ENCODE data around the gene STAT2. TPM values are rescaled to one million over a fixed set of nuclear protein-coding genes. Genes with fewer than 3 reads are reported as not detected.

STAT2 gene
- total and polyA plus RNA-seq, 2 of the 13 experiments (the other 11 are each of a cell fraction or from before 2014, with no cell fraction given) = 43.5 to 84.6 TPM

GRCh38 chr12:56359851-56360767, at the start of gene STAT2 (continued):
- TF ChIP-seq BATF2 (CRISPR knock-in tag; IDR thresholded peaks at IDR 0.05) (no peak), GABPB1 (CRISPR knock-in tag; IDR thresholded peaks at IDR 0.05) (peak; percentile 93), NFKBIZ (CRISPR knock-in tag; IDR thresholded peaks at IDR 0.05) (no peak), NR0B2 (CRISPR knock-in tag; IDR thresholded peaks at IDR 0.05) (0 out of 2 replicates have a peak, but pooled peaks have one; percentile 62), CERS6 (CRISPR knock-in tag; IDR thresholded peaks at IDR 0.05) (no peak), EP300 (IDR thresholded peaks at IDR 0.05; ENCODE audit: low read depth in 2 of 2, low read length in 2 of 2) (peak; percentile 11 to 65; a peak in 2 of 4 replicates), EP300 (CRISPR knock-in tag; IDR thresholded peaks at IDR 0.05; ENCODE audit: borderline replicate concordance) (no peak; the same call in 1 of the 2 replicates), SNAPC2 (CRISPR knock-in tag; IDR thresholded peaks at IDR 0.05) (peak; percentile 75), ETV5 (CRISPR knock-in tag; IDR thresholded peaks at IDR 0.05; ENCODE audit: borderline replicate concordance) (peak; percentile 75), SSRP1 (CRISPR knock-in tag; IDR thresholded peaks at IDR 0.05) (no peak), ZNF768 (CRISPR knock-in tag; IDR thresholded peaks at IDR 0.05) (no peak), ZNF644 (CRISPR knock-in tag; IDR thresholded peaks at IDR 0.05; ENCODE audit: low read depth) (no peak; the same call in 1 of the 2 replicates), SMARCC2 (IDR thresholded peaks at IDR 0.05) (no peak), FOXP1 (IDR thresholded peaks at IDR 0.05) (no peak), FOXP1 (CRISPR knock-in tag; IDR thresholded peaks at IDR 0.05) (no peak), ZBTB38 (CRISPR knock-in tag; IDR thresholded peaks at IDR 0.05) (peak; percentile 12; the same call in 1 of the 2 replicates), GABPA (IDR thresholded peaks at IDR 0.05; ENCODE audit: low read depth, low read length) (peak; percentile 65), GABPA (CRISPR knock-in tag; IDR thresholded peaks at IDR 0.05; ENCODE audit: low read depth) (peak; percentile 88), AGO2 (optimal IDR thresholded peaks at IDR 0.05; ENCODE audit: low read depth, low read length) (peak; percentile 67), RFX1 (IDR thresholded peaks at IDR 0.05) (no peak), ZNF570 (CRISPR knock-in tag; IDR thresholded peaks at IDR 0.05; ENCODE audit: borderline replicate concordance) (no peak)
- TF ChIP-seq, protein P1, sequence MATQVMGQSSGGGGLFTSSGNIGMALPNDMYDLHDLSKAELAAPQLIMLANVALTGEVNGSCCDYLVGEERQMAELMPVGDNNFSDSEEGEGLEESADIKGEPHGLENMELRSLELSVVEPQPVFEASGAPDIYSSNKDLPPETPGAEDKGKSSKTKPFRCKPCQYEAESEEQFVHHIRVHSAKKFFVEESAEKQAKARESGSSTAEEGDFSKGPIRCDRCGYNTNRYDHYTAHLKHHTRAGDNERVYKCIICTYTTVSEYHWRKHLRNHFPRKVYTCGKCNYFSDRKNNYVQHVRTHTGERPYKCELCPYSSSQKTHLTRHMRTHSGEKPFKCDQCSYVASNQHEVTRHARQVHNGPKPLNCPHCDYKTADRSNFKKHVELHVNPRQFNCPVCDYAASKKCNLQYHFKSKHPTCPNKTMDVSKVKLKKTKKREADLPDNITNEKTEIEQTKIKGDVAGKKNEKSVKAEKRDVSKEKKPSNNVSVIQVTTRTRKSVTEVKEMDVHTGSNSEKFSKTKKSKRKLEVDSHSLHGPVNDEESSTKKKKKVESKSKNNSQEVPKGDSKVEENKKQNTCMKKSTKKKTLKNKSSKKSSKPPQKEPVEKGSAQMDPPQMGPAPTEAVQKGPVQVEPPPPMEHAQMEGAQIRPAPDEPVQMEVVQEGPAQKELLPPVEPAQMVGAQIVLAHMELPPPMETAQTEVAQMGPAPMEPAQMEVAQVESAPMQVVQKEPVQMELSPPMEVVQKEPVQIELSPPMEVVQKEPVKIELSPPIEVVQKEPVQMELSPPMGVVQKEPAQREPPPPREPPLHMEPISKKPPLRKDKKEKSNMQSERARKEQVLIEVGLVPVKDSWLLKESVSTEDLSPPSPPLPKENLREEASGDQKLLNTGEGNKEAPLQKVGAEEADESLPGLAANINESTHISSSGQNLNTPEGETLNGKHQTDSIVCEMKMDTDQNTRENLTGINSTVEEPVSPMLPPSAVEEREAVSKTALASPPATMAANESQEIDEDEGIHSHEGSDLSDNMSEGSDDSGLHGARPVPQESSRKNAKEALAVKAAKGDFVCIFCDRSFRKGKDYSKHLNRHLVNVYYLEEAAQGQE (IDR thresholded peaks at IDR 0.05; ENCODE audit: borderline replicate concordance in 1 of 2, low read depth in 1 of 2, low read length in 2 of 2) = peak in 1 of 2 experiments; percentile 63; a peak in 1 of 4 replicates
- TF ChIP-seq, protein P2, sequence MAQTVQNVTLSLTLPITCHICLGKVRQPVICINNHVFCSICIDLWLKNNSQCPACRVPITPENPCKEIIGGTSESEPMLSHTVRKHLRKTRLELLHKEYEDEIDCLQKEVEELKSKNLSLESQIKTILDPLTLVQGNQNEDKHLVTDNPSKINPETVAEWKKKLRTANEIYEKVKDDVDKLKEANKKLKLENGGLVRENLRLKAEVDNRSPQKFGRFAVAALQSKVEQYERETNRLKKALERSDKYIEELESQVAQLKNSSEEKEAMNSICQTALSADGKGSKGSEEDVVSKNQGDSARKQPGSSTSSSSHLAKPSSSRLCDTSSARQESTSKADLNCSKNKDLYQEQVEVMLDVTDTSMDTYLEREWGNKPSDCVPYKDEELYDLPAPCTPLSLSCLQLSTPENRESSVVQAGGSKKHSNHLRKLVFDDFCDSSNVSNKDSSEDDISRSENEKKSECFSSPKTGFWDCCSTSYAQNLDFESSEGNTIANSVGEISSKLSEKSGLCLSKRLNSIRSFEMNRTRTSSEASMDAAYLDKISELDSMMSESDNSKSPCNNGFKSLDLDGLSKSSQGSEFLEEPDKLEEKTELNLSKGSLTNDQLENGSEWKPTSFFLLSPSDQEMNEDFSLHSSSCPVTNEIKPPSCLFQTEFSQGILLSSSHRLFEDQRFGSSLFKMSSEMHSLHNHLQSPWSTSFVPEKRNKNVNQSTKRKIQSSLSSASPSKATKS (CRISPR knock-in tag; IDR thresholded peaks at IDR 0.05) = 0 out of 2 replicates have a peak, but pooled peaks have one; percentile 27
